ENCODE data around the gene RGL2. TPM values are rescaled to one million over a fixed set of nuclear protein-coding genes. Genes with fewer than 3 reads are reported as not detected.

The RGL2 gene
- total and polyA plus RNA-seq, 2 donors (not counting 3 experiments of a cell fraction or from before 2014, with no cell fraction given) = 87.7 to 90.3 TPM

- Histone ChIP-seq H4K20me1 (replicated peaks; ENCODE audit: control insufficient read depth, extremely low read depth, insufficient read depth, low read length) (no peaks in the 10 kb centered on the region), H3K9me3 (replicated peaks; ENCODE audit: control insufficient read depth, insufficient read depth, low read length) (no peaks in the 10 kb centered on the region), H3K36me3 (ENCODE audit: control insufficient read depth in 2 of 2, extremely low read depth in 1 of 2, insufficient read depth in 2 of 2, low read length in 2 of 2) (no peaks in the 10 kb centered on the region), H3K9ac (replicated peaks; ENCODE audit: extremely low read depth, insufficient read depth, low read length) (no peak overlapping the region), H3K4me2 (ENCODE audit: insufficient read depth, low read length) (no peak overlapping the region), H3K79me2 (ENCODE audit: control insufficient read depth, insufficient read depth, low read length) (no peaks in the 10 kb centered on the region), H3K4me3 (replicated peaks in 1 of 3; ENCODE audit: insufficient read depth in 1 of 3, low read depth in 1 of 3, low read length in 3 of 3) (no peak overlapping the region), H3K27me3 (ENCODE audit: control insufficient read depth in 2 of 2, insufficient read depth in 2 of 2, low read length in 2 of 2) (peaks cover 17 to 20% of the 10 kb centered on the region in 2 experiments), H3K9me1 (replicated peaks; ENCODE audit: control insufficient read depth, extremely low read depth, insufficient read depth, low read length) (no peaks in the 10 kb centered on the region), H3K27ac (ENCODE audit: insufficient read depth, low read depth, low read length) (no peak overlapping the region), H2AFZ (ENCODE audit: low read depth, low read length) (no peak overlapping the region), H3K4me1 (ENCODE audit: control insufficient read depth, extremely low read depth, insufficient read depth, low read length) (peaks cover 5% of the 10 kb centered on the region)
- no TSS peak for BruUV-seq (replicated peaks)
- intact Hi-C loops (cut with micrococcal nuclease) = loop anchor here (10.0 kb wide), 1 partner anchor 359 kb away; no protein-coding TSS in a partner anchor
- DNase-seq (ENCODE audit: low read depth, low spot score) = no peak
- ChIA-PET CTCF (interaction anchor here (1.4 to 1.6 kb wide), 2 partner anchors 118 to 259 kb away, joined by 3 to 4 read pairs; no protein-coding TSS in a partner anchor), POLR2A (interaction anchor here (0.7 kb wide), 1 partner anchor 127 kb away, joined by 3 read pairs; no protein-coding TSS in a partner anchor)
- FAIRE-seq = no peak
- no peak for TF ChIP-seq EZH2 (IDR thresholded peaks at IDR 0.05; ENCODE audit: borderline replicate concordance, low read depth, low read length, severe bottlenecking)
- TF ChIP-seq MYC (IDR thresholded peaks at IDR 0.05; ENCODE audit: low read depth, low read length) = no peak
- no peak for TF ChIP-seq GATA2 (IDR thresholded peaks at IDR 0.05; ENCODE audit: insufficient read depth, insufficient read length, low read depth, low read length)
- dilution Hi-C loops (cut with MboI; ENCODE audit: extremely low pct_ligation_motif_present, low sequenced_read_pairs) = no loop called here
Observed at GRCh38 chr6:33243476-33243875, 55.3 kb downstream of the RGL2 start.

- Histone ChIP-seq H3K9me3 (replicated peaks; ENCODE audit: control insufficient read depth, insufficient read depth, low read length) (no peaks in the 10 kb centered on the region), H4K20me1 (replicated peaks; ENCODE audit: control insufficient read depth, extremely low read depth, insufficient read depth, low read length) (no peaks in the 10 kb centered on the region), H3K4me3 (replicated peaks in 1 of 3; ENCODE audit: insufficient read depth in 1 of 3, low read depth in 1 of 3, low read length in 3 of 3) (no peak overlapping the region), H3K27ac (ENCODE audit: insufficient read depth, low read depth, low read length) (no peak overlapping the region), H2AFZ (ENCODE audit: low read depth, low read length) (no peak overlapping the region), H3K79me2 (ENCODE audit: control insufficient read depth, insufficient read depth, low read length) (no peaks in the 10 kb centered on the region), H3K36me3 (ENCODE audit: control insufficient read depth in 2 of 2, extremely low read depth in 1 of 2, insufficient read depth in 2 of 2, low read length in 2 of 2) (no peaks in the 10 kb centered on the region), H3K27me3 (ENCODE audit: control insufficient read depth in 2 of 2, insufficient read depth in 2 of 2, low read length in 2 of 2) (peaks cover 17 to 22% of the 10 kb centered on the region in 2 experiments), H3K4me2 (ENCODE audit: insufficient read depth, low read length) (no peak overlapping the region), H3K9ac (replicated peaks; ENCODE audit: extremely low read depth, insufficient read depth, low read length) (no peak overlapping the region), H3K9me1 (replicated peaks; ENCODE audit: control insufficient read depth, extremely low read depth, insufficient read depth, low read length) (no peaks in the 10 kb centered on the region), H3K4me1 (ENCODE audit: control insufficient read depth, extremely low read depth, insufficient read depth, low read length) (no peaks in the 10 kb centered on the region)
- CTCF ChIA-PET = interaction anchor here (1.1 kb wide), 1 partner anchor 82 kb away, joined by 3 read pairs; no protein-coding TSS in a partner anchor
- dilution Hi-C loops (cut with MboI; ENCODE audit: extremely low pct_ligation_motif_present, low sequenced_read_pairs) = no loop called here
- DNase-seq (ENCODE audit: low read depth, low spot score) (no peak), FAIRE-seq (no peak)
- POLR2A ChIA-PET = no interaction called here
- TF ChIP-seq GATA2 (IDR thresholded peaks at IDR 0.05; ENCODE audit: insufficient read depth, insufficient read length, low read depth, low read length) (no peak), CTCF (IDR thresholded peaks at IDR 0.05; ENCODE audit: extremely low read depth in 1 of 2, insufficient read depth in 1 of 2, low read depth in 1 of 2, low read length in 2 of 2) (no peak), MAX (IDR thresholded peaks at IDR 0.05; ENCODE audit: insufficient read depth, insufficient read length) (no peak), EZH2 (IDR thresholded peaks at IDR 0.05; ENCODE audit: borderline replicate concordance, low read depth, low read length, severe bottlenecking) (no peak), MYC (IDR thresholded peaks at IDR 0.05; ENCODE audit: low read depth, low read length) (no peak)
- intact Hi-C loops (cut with micrococcal nuclease) = loop anchor here (10.0 kb wide), 1 partner anchor 357 kb away; no protein-coding TSS in a partner anchor
- BruUV-seq (replicated peaks) = no TSS peak
Observed at GRCh38 chr6:33241968-33242367, 56.8 kb downstream of the RGL2 start.

All from endothelial cell of umbilical vein (primary cell).